ENCODE data around the gene IPO4. TPM values are rescaled to one million over a fixed set of nuclear protein-coding genes. Genes with fewer than 3 reads are reported as not detected.

IPO4 gene
- total RNA-seq, 1 experiment from 2014 or later = 102 TPM

- Histone ChIP-seq H3K9me3 (ENCODE audit: control insufficient read depth in 1 of 2, insufficient read depth in 1 of 2, low read depth in 1 of 2, low read length in 2 of 2) (no peaks in the 10 kb centered on the region), H4K20me1 (ENCODE audit: insufficient read depth) (no peaks in the 10 kb centered on the region), H3K9ac (ENCODE audit: low read length) (no peak overlapping the region), H3K4me2 (ENCODE audit: low read length) (no peak overlapping the region), H3K27ac (ENCODE audit: low read depth, low read length) (no peak overlapping the region), H2AFZ (ENCODE audit: low read depth, low read length, poor library complexity, severe bottlenecking) (no peak overlapping the region), H3K27me3 (ENCODE audit: insufficient read depth, low read length) (no peaks in the 10 kb centered on the region), H3K79me2 (ENCODE audit: insufficient read depth, low read length) (no peaks in the 10 kb centered on the region), H3K9me2 (ENCODE audit: insufficient read depth) (no peaks in the 10 kb centered on the region), H3K4me1 (ENCODE audit: control insufficient read depth in 1 of 2, insufficient read depth in 2 of 2, low read length in 2 of 2) (no peaks in the 10 kb centered on the region), H3K4me3 (replicated peaks in 1 of 2; ENCODE audit: low read depth in 1 of 2, low read length in 2 of 2) (no peak overlapping the region), H3K36me3 (ENCODE audit: control insufficient read depth in 1 of 2, insufficient read depth in 2 of 2, low read length in 2 of 2) (peaks cover 16 to 21% of the 10 kb centered on the region in 2 experiments; a peak in 3 of 4 replicates)
- POLR2A ChIA-PET = no interaction called here
- no peak for DNase-seq (ENCODE audit: low read depth, low spot score)
- CTCF ChIA-PET = no interaction called here
- RAD21 ChIA-PET (ENCODE audit: low non-redundant PET in 1 of 2, low total read pairs in 2 of 2, uncharacterized antibody in 2 of 2, unreplicated experiment in 2 of 2) = no interaction called here
- intact Hi-C loops (cut with micrococcal nuclease) = no loop called here
- no peak for ATAC-seq
- BruUV-seq (replicated peaks) = no TSS peak
- TF ChIP-seq EGR1 (IDR thresholded peaks at IDR 0.05; ENCODE audit: low read depth) (no peak), RAD21 (IDR thresholded peaks at IDR 0.05; ENCODE audit: low read depth) (no peak), ZBTB33 (IDR thresholded peaks at IDR 0.05; ENCODE audit: extremely low read depth, insufficient replicate concordance, low read length) (no peak), ELF1 (IDR thresholded peaks at IDR 0.05; ENCODE audit: borderline replicate concordance, low read depth) (no peak), CTCF (IDR thresholded peaks at IDR 0.05 in 2 of 3, conservative IDR thresholded peaks at IDR 0.05 in 1 of 3; ENCODE audit: borderline replicate concordance in 1 of 3, insufficient read depth in 1 of 3, low read depth in 2 of 3, low read length in 2 of 3) (no peak), REST (IDR thresholded peaks at IDR 0.05; ENCODE audit: low read depth) (no peak), EZH2phosphoT487 (IDR thresholded peaks at IDR 0.05; ENCODE audit: borderline replicate concordance) (no peak), JUND (IDR thresholded peaks at IDR 0.05) (no peak), ZNF274 (IDR thresholded peaks at IDR 0.05; ENCODE audit: low read depth, low read length) (no peak), SIN3A (IDR thresholded peaks at IDR 0.05; ENCODE audit: low read depth) (no peak), SRF (IDR thresholded peaks at IDR 0.05; ENCODE audit: low read depth) (no peak), FOSL1 (IDR thresholded peaks at IDR 0.05; ENCODE audit: low read depth) (no peak), POLR2A (IDR thresholded peaks at IDR 0.05; ENCODE audit: borderline replicate concordance, extremely low read depth, insufficient read depth, insufficient read length) (no peak)
Observed at GRCh38 chr14:24176599-24176998, 12.0 kb downstream of the IPO4 start.
